Effector memory CD8-positive, alpha-beta T cell (primary cell): ENCODE data around the gene LGALS7.
A peak's percentile ranks its signal among the peaks of the same experiment; 100 is the strongest.

Source experiments
- ATAC-seq: fragments of 150-1000 bp; cut with Tn5 transposase; replicated peaks from 2 replicates; pipeline ENCODE4 v1.10.0; 2021; ENCODE audit warnings: mild to moderate bottlenecking, moderate library complexity
- DNase-seq, 3 experiments: peaks; one replicate each; pipeline ENCODE4 v3.0.0; 2021
- H3K27ac Mint-ChIP-seq, 2 donors: one replicate each; pipeline ENCODE4 v1.8.0; 2022; ENCODE audit warnings: mild to moderate bottlenecking in 2 of 2, mixed read lengths in 2 of 2, moderate library complexity in 2 of 2
- H3K27me3 Mint-ChIP-seq, 2 donors: one replicate each; pipeline ENCODE4 v1.8.0; 2022; ENCODE audit warnings: mixed read lengths in 2 of 2
- H3K36me3 Mint-ChIP-seq: one replicate; pipeline ENCODE4 v1.8.0; 2022; ENCODE audit warnings: mild to moderate bottlenecking, moderate library complexity, mixed read lengths; ENCODE audit not compliant: insufficient read depth
- H3K4me1 Mint-ChIP-seq, 2 donors: one replicate each; pipeline ENCODE4 v1.8.0; 2022; ENCODE audit warnings: low read depth in 2 of 2, mixed read lengths in 2 of 2
- H3K4me3 Mint-ChIP-seq, 2 donors: one replicate each; pipeline ENCODE4 v1.8.0; 2022; ENCODE audit warnings: mild to moderate bottlenecking in 2 of 2, mixed read lengths in 2 of 2, moderate library complexity in 2 of 2
- H3K9me3 Mint-ChIP-seq, 2 donors: one replicate each; pipeline ENCODE4 v1.8.0; 2022; ENCODE audit warnings: mixed read lengths in 2 of 2

LGALS7 gene

GRCh38 chr19:38745316-38745715 lies 28.0 kb downstream of the LGALS7 start:
- Mint-ChIP-seq H3K4me1 (peaks cover 0 to 1% of the 10 kb centered on the region in 2 donors), H3K27me3 (no peaks in the 10 kb centered on the region), H3K4me3 (no peak overlapping the region), H3K36me3 (peaks cover 5% of the 10 kb centered on the region), H3K9me3 (no peaks in the 10 kb centered on the region), H3K27ac (peak overlapping the region in 1 of 2 donors; percentile 42)
- no peak for ATAC-seq
- DNase-seq = no peak

GRCh38 chr19:38744874-38745273 lies 28.4 kb downstream of the LGALS7 start:
- Mint-ChIP-seq H3K27me3 (no peaks in the 10 kb centered on the region), H3K36me3 (peaks cover 5% of the 10 kb centered on the region), H3K4me3 (no peak overlapping the region), H3K4me1 (peaks cover 1 to 2% of the 10 kb centered on the region in 2 donors), H3K9me3 (no peaks in the 10 kb centered on the region), H3K27ac (peak overlapping the region in 1 of 2 donors; percentile 42)
- no peak for ATAC-seq
- no peak for DNase-seq

GRCh38 chr19:38744298-38744681 lies 29.0 kb downstream of the LGALS7 start, which contains the start of gene CAPN12:
Gene CAPN12 (minus strand): TSS chr19:38744474. CDS start chr19:38744165, 309 bp downstream.
- Mint-ChIP-seq H3K9me3 (no peaks in the 10 kb centered on the region), H3K4me3 (no peak within 1 kb of the TSS), H3K27me3 (no peaks in the 10 kb centered on the region), H3K4me1 (peaks cover 6 to 7% of the 10 kb centered on the region in 2 donors), H3K27ac (peak within 1 kb of the TSS in 1 of 2 donors; percentile 42), H3K36me3 (peaks cover 5% of the 10 kb centered on the region)
- ATAC-seq (no peak), DNase-seq (no peak)

GRCh38 chr19:38743394-38744297 lies 29.7 kb downstream of the LGALS7 start:
- Mint-ChIP-seq H3K27ac (peak overlapping the region in 1 of 2 donors; percentile 42), H3K36me3 (peaks cover 5% of the 10 kb centered on the region), H3K9me3 (no peaks in the 10 kb centered on the region), H3K27me3 (no peaks in the 10 kb centered on the region), H3K4me3 (no peak overlapping the region), H3K4me1 (peaks cover 10 to 13% of the 10 kb centered on the region in 2 donors)
- ATAC-seq (no peak), DNase-seq (no peak)

- Mint-ChIP-seq H3K4me1 (peaks cover 15 to 17% of the 10 kb centered on the region in 2 donors), H3K27me3 (no peaks in the 10 kb centered on the region), H3K27ac (no peak overlapping the region), H3K4me3 (no peak overlapping the region), H3K9me3 (no peaks in the 10 kb centered on the region), H3K36me3 (peaks cover 5% of the 10 kb centered on the region)
- no peak for ATAC-seq
- no peak for DNase-seq
Measured at GRCh38 chr19:38742906-38743305, 30.4 kb downstream of the LGALS7 start.

- peaks cover 19 to 20% of the 10 kb centered on the region in 2 donors for H3K4me1 Mint-ChIP-seq
- DNase-seq = no peak
- H3K27ac Mint-ChIP-seq = peak overlapping the region in 1 of 2 donors; percentile 38
- peaks cover 5% of the 10 kb centered on the region for H3K36me3 Mint-ChIP-seq
- H3K9me3 Mint-ChIP-seq = no peaks in the 10 kb centered on the region
- no peak overlapping the region for H3K4me3 Mint-ChIP-seq
- no peaks in the 10 kb centered on the region for H3K27me3 Mint-ChIP-seq
- ATAC-seq = no peak
Measured at GRCh38 chr19:38742296-38742695, 31.0 kb downstream of the LGALS7 start.

GRCh38 chr19:38741670-38742069 lies 31.6 kb downstream of the LGALS7 start:
- ATAC-seq = no peak
- no peaks in the 10 kb centered on the region for H3K9me3 Mint-ChIP-seq
- H3K36me3 Mint-ChIP-seq = peaks cover 6% of the 10 kb centered on the region
- no peak overlapping the region for H3K4me3 Mint-ChIP-seq
- H3K27me3 Mint-ChIP-seq = no peaks in the 10 kb centered on the region
- peaks cover 20% of the 10 kb centered on the region in 2 donors for H3K4me1 Mint-ChIP-seq
- no peak for DNase-seq
- H3K27ac Mint-ChIP-seq = peak overlapping the region; percentile 38 to 72

- peaks cover 23% of the 10 kb centered on the region in 2 donors for H3K4me1 Mint-ChIP-seq
- ATAC-seq (no peak), DNase-seq (no peak)
- H3K27ac Mint-ChIP-seq = peak overlapping the region in 1 of 2 donors; percentile 72
- peaks cover 11% of the 10 kb centered on the region for H3K36me3 Mint-ChIP-seq
- no peaks in the 10 kb centered on the region for H3K27me3 Mint-ChIP-seq
- no peaks in the 10 kb centered on the region for H3K9me3 Mint-ChIP-seq
- no peak overlapping the region for H3K4me3 Mint-ChIP-seq
Measured at GRCh38 chr19:38740932-38741331, 32.4 kb downstream of the LGALS7 start.

- peak overlapping the region in 1 of 2 donors; percentile 72 for H3K27ac Mint-ChIP-seq
- no peak for ATAC-seq
Measured at GRCh38 chr19:38740257-38740592, 33.1 kb downstream of the LGALS7 start.

GRCh38 chr19:38739440-38740256 lies 33.7 kb downstream of the LGALS7 start:
- H3K36me3 Mint-ChIP-seq = peaks cover 19% of the 10 kb centered on the region
- H3K4me1 Mint-ChIP-seq = peaks cover 28 to 30% of the 10 kb centered on the region in 2 donors
- H3K27me3 Mint-ChIP-seq = no peaks in the 10 kb centered on the region
- no peaks in the 10 kb centered on the region for H3K9me3 Mint-ChIP-seq
- H3K27ac Mint-ChIP-seq = peak overlapping the region; percentile 35 to 44
- no peak for DNase-seq
- peak; percentile 31 for ATAC-seq
- H3K4me3 Mint-ChIP-seq = peak overlapping the region; percentile 55 to 58

More at GRCh38 chr19:38740257-38740592, 33.1 kb downstream of the LGALS7 start:
- no peaks in the 10 kb centered on the region for H3K9me3 Mint-ChIP-seq
- peaks cover 14% of the 10 kb centered on the region for H3K36me3 Mint-ChIP-seq
- H3K4me1 Mint-ChIP-seq = peaks cover 23 to 25% of the 10 kb centered on the region in 2 donors
- H3K4me3 Mint-ChIP-seq = no peak overlapping the region
- no peak for DNase-seq
- H3K27me3 Mint-ChIP-seq = no peaks in the 10 kb centered on the region

GRCh38 chr19:38737921-38738737 lies 35.2 kb downstream of the LGALS7 start:
- H3K4me3 Mint-ChIP-seq = peak overlapping the region; percentile 39 to 58
- H3K27ac Mint-ChIP-seq = peak overlapping the region in 1 of 2 donors; percentile 14
- ATAC-seq (no peak), DNase-seq (no peak)
- no peaks in the 10 kb centered on the region for H3K9me3 Mint-ChIP-seq
- no peaks in the 10 kb centered on the region for H3K27me3 Mint-ChIP-seq
- H3K4me1 Mint-ChIP-seq = peaks cover 43% of the 10 kb centered on the region in 2 donors
- peaks cover 27% of the 10 kb centered on the region for H3K36me3 Mint-ChIP-seq

- Mint-ChIP-seq H3K9me3 (no peaks in the 10 kb centered on the region), H3K27me3 (no peaks in the 10 kb centered on the region), H3K36me3 (peaks cover 27% of the 10 kb centered on the region), H3K4me1 (peaks cover 49% of the 10 kb centered on the region in 2 donors), H3K27ac (no peak overlapping the region), H3K4me3 (peak overlapping the region; percentile 52 to 72)
- DNase-seq (no peak), ATAC-seq (no peak)
Measured at GRCh38 chr19:38737281-38737865, 35.9 kb downstream of the LGALS7 start.
